ENCODE measurements around the gene ANXA9. TPM values are rescaled to one million over a fixed set of nuclear protein-coding genes. Genes with fewer than 3 reads are reported as not detected.

ANXA9 gene
- total RNA-seq, 1 donor from 2014 or later, result not detected

GRCh38 chr1:150960646-150961045 is 21.4 kb upstream of the ANXA9 start:
- Mint-ChIP-seq H3K27ac (ENCODE audit: unreplicated experiment) (no peak overlapping the region), H3K4me3 (ENCODE audit: unreplicated experiment) (no peak overlapping the region), H3K27me3 (ENCODE audit: unreplicated experiment) (peaks cover 2% of the 10 kb centered on the region), H3K4me1 (ENCODE audit: low read depth, unreplicated experiment) (no peaks in the 10 kb centered on the region), H3K9me3 (ENCODE audit: unreplicated experiment) (no peaks in the 10 kb centered on the region), H3K36me3 (ENCODE audit: unreplicated experiment) (peaks cover 7% of the 10 kb centered on the region)
- DNase-seq, result no peak
- TF ChIP-seq CTCF (IDR thresholded peaks at IDR 0.05; ENCODE audit: partially characterized antibody, unreplicated experiment), result no peak

- H3K4me1 Mint-ChIP-seq (ENCODE audit: low read depth, unreplicated experiment), result no peaks in the 10 kb centered on the region
- H3K36me3 Mint-ChIP-seq (ENCODE audit: unreplicated experiment), result peaks cover 7% of the 10 kb centered on the region
- no peak overlapping the region for H3K4me3 Mint-ChIP-seq (ENCODE audit: unreplicated experiment)
- no peak for DNase-seq
- no peaks in the 10 kb centered on the region for H3K9me3 Mint-ChIP-seq (ENCODE audit: unreplicated experiment)
- TF ChIP-seq CTCF (IDR thresholded peaks at IDR 0.05; ENCODE audit: partially characterized antibody, unreplicated experiment), result no peak
- H3K27ac Mint-ChIP-seq (ENCODE audit: unreplicated experiment), result no peak overlapping the region
- peaks cover 2% of the 10 kb centered on the region for H3K27me3 Mint-ChIP-seq (ENCODE audit: unreplicated experiment)
These were observed 20.3 kb upstream of the ANXA9 start for GRCh38 chr1:150961756-150962155.

- no peaks in the 10 kb centered on the region for H3K4me1 Mint-ChIP-seq (ENCODE audit: low read depth, unreplicated experiment)
- H3K27me3 Mint-ChIP-seq (ENCODE audit: unreplicated experiment), result peaks cover 2% of the 10 kb centered on the region
- peaks cover 2% of the 10 kb centered on the region for H3K9me3 Mint-ChIP-seq (ENCODE audit: unreplicated experiment)
- no peak overlapping the region for H3K4me3 Mint-ChIP-seq (ENCODE audit: unreplicated experiment)
- no peak for DNase-seq
- H3K27ac Mint-ChIP-seq (ENCODE audit: unreplicated experiment), result no peak overlapping the region
- no peak for TF ChIP-seq CTCF (IDR thresholded peaks at IDR 0.05; ENCODE audit: partially characterized antibody, unreplicated experiment)
- peaks cover 15% of the 10 kb centered on the region for H3K36me3 Mint-ChIP-seq (ENCODE audit: unreplicated experiment)
These were observed 18.6 kb upstream of the ANXA9 start for GRCh38 chr1:150963321-150964163.

- Mint-ChIP-seq H3K27ac (ENCODE audit: unreplicated experiment) (no peak overlapping the region), H3K36me3 (ENCODE audit: unreplicated experiment) (peaks cover 15% of the 10 kb centered on the region), H3K4me3 (ENCODE audit: unreplicated experiment) (no peak overlapping the region), H3K4me1 (ENCODE audit: low read depth, unreplicated experiment) (no peaks in the 10 kb centered on the region), H3K9me3 (ENCODE audit: unreplicated experiment) (peaks cover 2% of the 10 kb centered on the region), H3K27me3 (ENCODE audit: unreplicated experiment) (peaks cover 2% of the 10 kb centered on the region)
- no peak for TF ChIP-seq CTCF (IDR thresholded peaks at IDR 0.05; ENCODE audit: partially characterized antibody, unreplicated experiment)
- no peak for DNase-seq
These were observed 18.0 kb upstream of the ANXA9 start for GRCh38 chr1:150964164-150964489.

GRCh38 chr1:150965605-150966004 is 16.5 kb upstream of the ANXA9 start:
- H3K4me3 Mint-ChIP-seq (ENCODE audit: unreplicated experiment), result no peak overlapping the region
- no peak overlapping the region for H3K27ac Mint-ChIP-seq (ENCODE audit: unreplicated experiment)
- DNase-seq, result no peak
- H3K36me3 Mint-ChIP-seq (ENCODE audit: unreplicated experiment), result peaks cover 15% of the 10 kb centered on the region
- H3K9me3 Mint-ChIP-seq (ENCODE audit: unreplicated experiment), result peaks cover 2% of the 10 kb centered on the region
- H3K4me1 Mint-ChIP-seq (ENCODE audit: low read depth, unreplicated experiment), result peaks cover 4% of the 10 kb centered on the region
- no peak for TF ChIP-seq CTCF (IDR thresholded peaks at IDR 0.05; ENCODE audit: partially characterized antibody, unreplicated experiment)
- H3K27me3 Mint-ChIP-seq (ENCODE audit: unreplicated experiment), result peaks cover 2% of the 10 kb centered on the region
